K562 (cell line): ENCODE results near the gene UBXN10. TPM values are rescaled to one million over a fixed set of nuclear protein-coding genes. Genes with fewer than 3 reads are reported as not detected.

Experiments used
- ATAC-seq: fragments of 200-7000 bp; cut with Tn5 transposase; 3 replicates; pipeline ENCODE4 v1.9.1; 2020; ENCODE audit warnings: moderate library complexity
- BruUV-seq: library from RNA; stranded (reverse); fragments of 400-500 nt; replicated peaks from 2 replicates; lab custom pipeline; 2021; lab: Mats Ljungman, UMichigan
- CTCF ChIA-PET: fragments of 300-600 bp; formaldehyde crosslinking; extraction: SDS; loops from one replicate; lab custom pipeline; 2021; ENCODE audit warnings: low intra/inter-chr PET ratio; lab: Yijun Ruan, JAX
- POLR2A ChIA-PET: fragments of 300-600, 350-650 bp; sonication (Branson Sonifier 250); formaldehyde crosslinking; extraction: SDS; loops from one replicate; lab custom pipeline; 2021; ENCODE audit warnings: antibody characterized with exemption, inconsistent platforms; lab: Yijun Ruan, JAX
- DNase-seq, 4 experiments: peaks; one replicate each; pipeline versions ENCODE4 v3.0.0 to v3.0.0-alpha.2; 2011 to 2018; ENCODE audit warnings: low spot score in 3 of 4, mixed read lengths in 3 of 4; ENCODE audit errors: extremely low read depth in 1 of 4
- FAIRE-seq: peaks from 2 replicates; lab custom pipeline; 2011; peaks lifted over from hg19 to GRCh38; lab: Jason Lieb, UNC
- H2AFZ ChIP-seq: 2 replicates; pipeline ENCODE4 v1.6.0; 2011; ENCODE audit warnings: low read depth, low read length, control low read depth, inconsistent platforms
- H3K27ac ChIP-seq: fragments of 200-600 bp; 3 replicates; pipeline ENCODE4 v1.8.0; 2011; ENCODE audit warnings: low read depth, mild to moderate bottlenecking, control low read depth, inconsistent platforms, low read length, moderate library complexity, mixed read lengths; ENCODE audit errors: extremely low read depth
- H3K27me3 ChIP-seq, 2 experiments: fragments of 300-600 bp in 1 of 2; 2 replicates in 1 of 2; 3 replicates in 1 of 2; pipeline versions ENCODE4 v1.6.0 to v1.8.0; 2011; ENCODE audit warnings: inconsistent platforms in 2 of 2, low read length in 2 of 2, mild to moderate bottlenecking in 1 of 2, mixed read lengths in 1 of 2, moderate library complexity in 1 of 2; ENCODE audit not compliant: control insufficient read depth in 2 of 2, insufficient read depth in 2 of 2
- H3K36me3 ChIP-seq: fragments of 300-600 bp; 3 replicates; pipeline ENCODE4 v1.8.0; 2011; ENCODE audit warnings: mild to moderate bottlenecking, low read length, inconsistent platforms; ENCODE audit not compliant: control insufficient read depth, insufficient read depth
- H3K4me1 ChIP-seq, 2 experiments: fragments of 200-600 bp in 1 of 2; replicated peaks in 1 of 2; 2 replicates in 1 of 2; 3 replicates in 1 of 2; pipeline versions ENCODE4 v1.5.1 to v1.8.0; 2011; ENCODE audit warnings: inconsistent platforms in 2 of 2, low read length in 2 of 2, mild to moderate bottlenecking in 1 of 2, mixed read lengths in 1 of 2, moderate library complexity in 1 of 2; ENCODE audit not compliant: control insufficient read depth in 2 of 2, insufficient read depth in 2 of 2
- H3K4me2 ChIP-seq: 2 replicates; pipeline ENCODE4 v1.6.1; 2011; ENCODE audit warnings: low read length, control low read depth, inconsistent platforms, mixed read lengths; ENCODE audit not compliant: insufficient read depth
- H3K4me3 ChIP-seq: fragments of 200-600 bp; sonication (generic), shearing (Covaris generic); 2 replicates; pipeline ENCODE4 v1.5.1; 2016; ENCODE audit warnings: control low read depth, inconsistent platforms
- H3K79me2 ChIP-seq: fragments of 200-600 bp; 3 replicates; pipeline ENCODE4 v1.8.0; 2011; ENCODE audit warnings: low read length, inconsistent platforms; ENCODE audit not compliant: control insufficient read depth, insufficient read depth
- H3K9ac ChIP-seq, 2 experiments: 2 replicates each; pipeline versions ENCODE4 v1.6.0 to v1.6.1; 2011; ENCODE audit warnings: low read depth in 2 of 2, low read length in 2 of 2, control low read depth in 1 of 2, inconsistent platforms in 1 of 2, mild to moderate bottlenecking in 1 of 2, mixed read lengths in 1 of 2; ENCODE audit not compliant: insufficient read depth in 1 of 2
- H3K9me1 ChIP-seq: one replicate; pipeline ENCODE4 v1.6.0; 2011; ENCODE audit warnings: inconsistent platforms, mild to moderate bottlenecking, low read length, moderate library complexity; ENCODE audit not compliant: control insufficient read depth, insufficient read depth
- H3K9me3 ChIP-seq: replicated peaks from 2 replicates; pipeline ENCODE4 v1.5.1; 2011; ENCODE audit warnings: low read depth, low read length, inconsistent platforms; ENCODE audit not compliant: control insufficient read depth, insufficient read depth
- H4K20me1 ChIP-seq: replicated peaks from 2 replicates; pipeline ENCODE4 v1.6.1; 2011; ENCODE audit warnings: low read length, inconsistent platforms, mixed read lengths; ENCODE audit not compliant: control insufficient read depth, insufficient read depth
- CCAR2 ChIP-seq: fragments of 200-400 bp; formaldehyde crosslinking; IDR thresholded peaks from 2 replicates; pipeline ENCODE4 v1.6.1; 2017; ENCODE audit warnings: mild to moderate bottlenecking, low read depth, low read length
- DIDO1 ChIP-seq: fragments of 450-650 bp; IDR thresholded peaks from 2 replicates; pipeline ENCODE4 v1.6.1; 2016; ENCODE audit warnings: low read depth, missing biosample characterization, missing genetic modification characterization
- KDM2B ChIP-seq: fragments of 250-450 bp; sonication (Bioruptor Pico); IDR thresholded peaks from 2 replicates; pipeline ENCODE4 v1.8.0; 2021; ENCODE audit warnings: mild to moderate bottlenecking, moderate library complexity
- PCBP1 ChIP-seq: fragments of 200-400 bp; formaldehyde crosslinking; IDR thresholded peaks from 2 replicates; pipeline ENCODE4 v1.6.1; 2018; ENCODE audit warnings: mild to moderate bottlenecking, low read depth, low read length; ENCODE audit not compliant: poor library complexity, severe bottlenecking
- SAFB2 ChIP-seq: fragments of 200-400 bp; formaldehyde crosslinking; IDR thresholded peaks from 2 replicates; pipeline ENCODE4 v1.6.1; 2018; ENCODE audit warnings: borderline replicate concordance, low read length, low read depth, moderate library complexity; ENCODE audit not compliant: severe bottlenecking
- TRIM24 ChIP-seq, 2 experiments: fragments of 450-650 bp; IDR thresholded peaks; 2 replicates each; pipeline ENCODE4 v1.6.1; 2016
- ZSCAN32 ChIP-seq: fragments of 450-650 bp; formaldehyde crosslinking; IDR thresholded peaks from 2 replicates; pipeline ENCODE4 v1.4.0; 2020; ENCODE audit warnings: mild to moderate bottlenecking, moderate library complexity
- ZZZ3 ChIP-seq: fragments of 450-650 bp; IDR thresholded peaks from 2 replicates; pipeline ENCODE4 v1.6.1; 2016; ENCODE audit warnings: antibody characterized with exemption, mild to moderate bottlenecking, moderate library complexity
- WGBS: fragments of 100-300 bp; shearing (Covaris generic); methylation state at CpG from one replicate; pipeline ENCODE4 v1.1.6; 2016; ENCODE audit warnings: low coverage, mixed read lengths; ENCODE audit not compliant: insufficient coverage; ENCODE audit errors: missing lambda C conversion rate; 5-methylcytosine and 5-hydroxymethylcytosine counted together
- in situ Hi-C: fragments of 300-500 bp; cut with MboI; formaldehyde crosslinking; loops from 4 replicates; pipeline ENCODE4 v1.15.0; 2018; ENCODE audit warnings: inconsistent platforms, mixed read lengths
- intact Hi-C: fragments of 100-400 bp; cut with micrococcal nuclease; formaldehyde crosslinking; loops from 2 replicates; pipeline ENCODE4 v1.14.2; 2022
- polyA plus RNA-seq, 8 experiments: library from polyadenylated mRNA; depleted of rRNA in 4 of 8; stranded (reverse) in 5 of 8; unstranded in 3 of 8; fragments of >200 nt; fragmentation: Nextera tagmentation in 2 of 8; fragmentation: Illumina TruSeq in 1 of 8; extraction: Ambion mirVana in 2 of 8; extraction: Trizol in 1 of 8; gene quantifications; 2 replicates each; pipeline versions ENCODE4 v1.2.1 to v1.2.3, GENCODE V29; 2011 to 2014; ENCODE audit warnings: inconsistent platforms in 1 of 8, missing spikeins in 1 of 8
- total RNA-seq, 7 experiments: library from RNA; depleted of rRNA in 6 of 7; stranded (reverse); fragments of >200 nt in 6 of 7; fragmentation: Illumina TruSeq in 2 of 7; extraction: Trizol in 2 of 7; gene quantifications; 2 replicates each; pipeline versions ENCODE4 v1.2.1 to v1.2.3, GENCODE V29; 2011 to 2021; ENCODE audit warnings: low replicate concordance in 1 of 7
- TF ChIP-seq, protein P1 (sequence below): fragments of 250-450 bp; sonication (Bioruptor Pico); IDR thresholded peaks from 2 replicates; pipeline ENCODE4 v1.4.0; 2020; ENCODE audit warnings: mild to moderate bottlenecking, moderate library complexity, borderline replicate concordance
- TF ChIP-seq, protein P2 (sequence below): fragments of 450-650 bp; IDR thresholded peaks from 2 replicates; pipeline ENCODE4 v1.6.1; 2016; ENCODE audit warnings: missing biosample characterization, missing genetic modification characterization

Gene UBXN10
- total and polyA plus RNA-seq, 9 of the 15 experiments (the other 6 are each of a cell fraction or from before 2014, with no cell fraction given), result 10.7 to 17.7 (median 13.6) TPM

DNA sequence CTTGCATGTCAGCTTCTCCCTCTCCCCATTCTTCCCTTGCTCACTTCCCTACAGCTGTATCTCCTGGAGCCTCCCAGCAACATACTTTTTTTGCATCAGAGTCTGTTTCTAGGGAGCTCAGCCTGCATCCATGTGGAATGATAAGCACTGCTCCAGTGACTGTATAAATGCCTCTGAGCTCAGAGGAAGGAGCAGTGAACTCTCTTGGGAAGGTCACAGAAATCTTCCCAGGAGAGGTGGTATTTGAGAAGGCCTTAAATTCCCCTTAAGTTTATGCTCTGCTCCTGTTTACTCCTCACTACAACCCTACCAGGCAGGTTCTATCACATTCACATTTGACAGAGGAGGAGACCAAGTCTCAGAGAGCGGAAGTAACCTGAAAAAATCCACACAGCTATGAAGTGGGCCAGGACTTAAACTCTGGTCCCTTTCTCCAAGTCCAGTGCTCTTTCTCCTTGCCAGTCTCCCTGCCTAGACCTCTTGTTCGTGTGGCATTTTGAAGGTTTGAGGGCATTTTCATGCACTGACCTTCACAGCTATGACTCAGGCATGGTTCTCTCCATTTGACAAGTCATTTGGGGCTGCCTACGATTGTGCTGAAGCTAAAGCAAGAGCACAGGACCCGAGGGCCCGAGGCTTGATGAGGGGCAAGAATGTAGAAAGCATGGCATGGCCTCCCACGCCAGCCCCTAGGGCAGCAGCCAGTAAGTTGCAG lies 5.6 kb upstream of the UBXN10 start:
- intact Hi-C loops, result no loop called here
- Histone ChIP-seq H3K27ac (no peak overlapping the region), H3K36me3 (no peaks in the 10 kb centered on the region), H3K9me1 (no peaks in the 10 kb centered on the region), H4K20me1 (no peaks in the 10 kb centered on the region), H3K9me3 (peaks cover 7% of the 10 kb centered on the region), H3K4me3 (no peak overlapping the region), H2AFZ (no peak overlapping the region), H3K4me2 (no peak overlapping the region), H3K4me1 (peaks cover 28 to 30% of the 10 kb centered on the region in 2 experiments), H3K79me2 (no peaks in the 10 kb centered on the region), H3K9ac (no peak overlapping the region), H3K27me3 (no peaks in the 10 kb centered on the region)
- TF ChIP-seq CCAR2 (no peak), TRIM24 (IDR thresholded peaks at IDR 0.05) (0 out of 4 replicates have a peak, but pooled peaks of 1 of the 2 experiments have one; percentile 3)
- DNase-seq (no peak), ATAC-seq (no peak), FAIRE-seq (no peak)
- CTCF ChIA-PET, result no interaction called here
- POLR2A ChIA-PET, result interaction anchor here (0.6 to 2.1 kb wide), 8 partner anchors 8 to 598 kb away, joined by 3 to 15 read pairs (median 3); no protein-coding TSS in a partner anchor
- BruUV-seq, result no TSS peak
- in situ Hi-C loops, result no loop called here
- WGBS, result 62% methylated on average over 6 of the region's 6 CpGs

DNA sequence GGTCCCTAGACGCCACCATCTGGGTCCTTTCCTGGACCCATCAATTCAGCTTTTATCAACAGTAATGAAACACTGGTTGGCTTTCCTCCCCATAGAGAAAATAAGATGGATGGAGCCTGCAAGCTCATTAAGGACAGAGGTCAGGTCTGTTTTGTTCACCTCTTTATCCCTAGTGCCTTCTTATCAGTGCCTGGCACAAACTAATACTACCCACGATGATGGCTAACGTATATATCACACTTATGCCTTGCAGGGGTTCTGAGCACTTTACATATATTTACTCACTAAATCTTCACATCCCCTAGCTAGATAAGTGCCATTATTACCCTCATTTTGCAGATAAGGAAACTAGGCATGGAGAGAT lies 5.1 kb upstream of the UBXN10 start:
- no peak for FAIRE-seq
- Histone ChIP-seq H3K27me3 (no peaks in the 10 kb centered on the region), H3K9me3 (peaks cover 7% of the 10 kb centered on the region), H2AFZ (no peak overlapping the region), H3K4me2 (no peak overlapping the region), H3K4me1 (peaks cover 28 to 35% of the 10 kb centered on the region in 2 experiments), H3K27ac (no peak overlapping the region), H3K36me3 (no peaks in the 10 kb centered on the region), H3K9ac (no peak overlapping the region), H4K20me1 (no peaks in the 10 kb centered on the region), H3K4me3 (no peak overlapping the region), H3K79me2 (no peaks in the 10 kb centered on the region), H3K9me1 (no peaks in the 10 kb centered on the region)
- ChIA-PET POLR2A (interaction anchor here (0.6 to 1.2 kb wide), 6 partner anchors 10 to 598 kb away, joined by 3 to 4 read pairs (median 3); no protein-coding TSS in a partner anchor), CTCF (no interaction called here)
- BruUV-seq, result no TSS peak
- in situ Hi-C loops, result no loop called here
- DNase-seq, result no peak
- ATAC-seq, result no peak
- intact Hi-C loops, result no loop called here
- WGBS, result 63% methylated on average over 3 of the region's 3 CpGs
- TF ChIP-seq SAFB2 (no peak), DIDO1 (no peak), KDM2B (no peak), PCBP1 (no peak), ZZZ3 (no peak), ZSCAN32 (CRISPR knock-in tag) (no peak)
- TF ChIP-seq, protein P1, sequence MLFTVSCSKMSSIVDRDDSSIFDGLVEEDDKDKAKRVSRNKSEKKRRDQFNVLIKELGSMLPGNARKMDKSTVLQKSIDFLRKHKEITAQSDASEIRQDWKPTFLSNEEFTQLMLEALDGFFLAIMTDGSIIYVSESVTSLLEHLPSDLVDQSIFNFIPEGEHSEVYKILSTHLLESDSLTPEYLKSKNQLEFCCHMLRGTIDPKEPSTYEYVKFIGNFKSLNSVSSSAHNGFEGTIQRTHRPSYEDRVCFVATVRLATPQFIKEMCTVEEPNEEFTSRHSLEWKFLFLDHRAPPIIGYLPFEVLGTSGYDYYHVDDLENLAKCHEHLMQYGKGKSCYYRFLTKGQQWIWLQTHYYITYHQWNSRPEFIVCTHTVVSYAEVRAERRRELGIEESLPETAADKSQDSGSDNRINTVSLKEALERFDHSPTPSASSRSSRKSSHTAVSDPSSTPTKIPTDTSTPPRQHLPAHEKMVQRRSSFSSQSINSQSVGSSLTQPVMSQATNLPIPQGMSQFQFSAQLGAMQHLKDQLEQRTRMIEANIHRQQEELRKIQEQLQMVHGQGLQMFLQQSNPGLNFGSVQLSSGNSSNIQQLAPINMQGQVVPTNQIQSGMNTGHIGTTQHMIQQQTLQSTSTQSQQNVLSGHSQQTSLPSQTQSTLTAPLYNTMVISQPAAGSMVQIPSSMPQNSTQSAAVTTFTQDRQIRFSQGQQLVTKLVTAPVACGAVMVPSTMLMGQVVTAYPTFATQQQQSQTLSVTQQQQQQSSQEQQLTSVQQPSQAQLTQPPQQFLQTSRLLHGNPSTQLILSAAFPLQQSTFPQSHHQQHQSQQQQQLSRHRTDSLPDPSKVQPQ, result no peak
- TF ChIP-seq, protein P2, sequence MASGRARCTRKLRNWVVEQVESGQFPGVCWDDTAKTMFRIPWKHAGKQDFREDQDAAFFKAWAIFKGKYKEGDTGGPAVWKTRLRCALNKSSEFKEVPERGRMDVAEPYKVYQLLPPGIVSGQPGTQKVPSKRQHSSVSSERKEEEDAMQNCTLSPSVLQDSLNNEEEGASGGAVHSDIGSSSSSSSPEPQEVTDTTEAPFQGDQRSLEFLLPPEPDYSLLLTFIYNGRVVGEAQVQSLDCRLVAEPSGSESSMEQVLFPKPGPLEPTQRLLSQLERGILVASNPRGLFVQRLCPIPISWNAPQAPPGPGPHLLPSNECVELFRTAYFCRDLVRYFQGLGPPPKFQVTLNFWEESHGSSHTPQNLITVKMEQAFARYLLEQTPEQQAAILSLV (tag), result no peak
